DMS53 (cell line): ENCODE measurements around the gene TANK.
"Not testable (repeated sequence)": the region's sequence is repeated elsewhere in the genome, so short reads cannot be mapped to it uniquely, and the experiment has no call there.

Source experiments
- DNase-seq: peaks from one replicate; lab custom pipeline; 2025; lab: John Stamatoyannopoulos, UW

Gene TANK

DNA sequence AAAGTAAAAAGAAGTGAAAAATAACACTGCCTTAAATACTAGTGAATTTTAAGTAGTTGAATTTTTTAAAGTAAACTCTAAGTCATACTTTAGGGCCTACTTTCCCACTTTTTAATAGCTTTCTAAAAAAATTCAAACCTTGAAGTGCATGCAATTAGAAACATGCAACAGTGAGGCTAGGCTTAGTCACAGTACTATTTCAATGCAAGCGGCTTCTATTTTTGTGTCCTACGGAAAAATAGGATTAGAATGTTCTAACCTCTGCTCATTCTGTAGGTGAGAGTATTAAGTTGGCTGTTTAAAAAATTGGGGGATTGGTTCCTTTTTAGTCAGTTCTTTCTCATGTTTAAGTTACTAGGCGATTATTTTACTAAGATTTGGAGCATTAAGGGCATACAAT, 108.9 kb downstream of the TANK start:
- no peak for DNase-seq

DNA sequence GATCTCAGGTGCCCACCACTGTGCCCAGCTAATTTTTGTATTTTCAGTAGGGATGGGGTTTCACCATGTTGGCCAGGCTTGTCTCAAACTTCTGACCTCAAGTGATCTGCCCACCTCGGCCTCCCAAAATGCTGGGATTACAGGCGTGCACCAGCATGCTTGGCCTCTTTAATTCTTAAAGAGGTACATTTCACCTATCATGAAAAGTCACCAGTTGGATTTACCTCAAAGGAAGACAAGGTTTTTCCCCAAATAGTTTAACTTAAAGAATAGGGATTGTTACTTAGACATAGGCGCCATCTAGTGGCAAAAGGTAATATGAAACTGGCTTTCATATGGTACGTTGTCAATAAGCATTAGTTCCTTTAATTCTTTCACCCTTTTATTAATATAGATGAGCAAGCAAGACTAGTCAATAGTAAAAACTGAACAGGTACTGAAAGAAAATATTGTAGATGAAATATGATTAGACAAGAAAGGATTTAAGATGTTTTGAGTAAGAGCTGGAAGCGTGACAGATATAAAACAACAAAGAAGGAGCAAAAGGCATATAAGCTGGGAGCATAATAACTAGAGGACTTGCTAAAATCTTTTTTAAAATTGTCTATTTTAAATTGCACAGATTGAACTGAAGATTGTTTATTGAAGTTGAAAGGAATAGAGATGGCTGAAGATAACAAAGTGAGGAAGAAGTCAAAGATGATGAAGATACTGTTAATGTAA, 113.0 kb downstream of the TANK start:
- DNase-seq: peak; percentile 87

DNA sequence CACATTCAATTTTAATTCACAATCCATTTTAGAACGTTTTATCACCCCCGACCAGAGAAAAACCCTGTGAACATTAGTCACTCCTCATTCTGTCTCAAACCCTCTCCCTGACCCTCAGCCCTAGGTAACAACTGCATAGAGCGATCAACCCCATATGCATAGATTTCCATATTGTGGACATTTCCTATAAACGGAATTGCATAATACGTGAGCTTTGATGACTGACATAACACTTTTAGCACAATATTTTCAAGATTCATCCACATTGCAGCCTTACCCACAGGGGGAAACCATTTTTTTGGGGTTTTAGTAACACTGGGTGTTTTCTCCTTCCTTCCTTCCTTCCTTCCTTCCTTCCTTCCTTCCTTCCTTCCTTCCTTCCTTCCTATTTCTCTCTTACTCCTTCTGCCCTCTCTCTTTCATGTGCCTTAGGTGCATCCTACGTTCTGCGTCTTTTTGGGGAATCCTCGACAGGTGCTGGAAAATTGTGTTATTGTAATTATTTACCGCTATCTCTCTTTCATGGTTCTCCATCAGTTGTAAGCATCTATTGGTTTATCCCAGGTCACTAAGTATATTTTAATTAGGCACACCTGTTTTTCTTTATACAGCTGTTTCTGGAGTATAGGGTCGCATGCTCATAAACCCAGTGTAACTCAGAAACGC, 118.5 kb downstream of the TANK start:
- not testable (repeated sequence) for DNase-seq

DNA sequence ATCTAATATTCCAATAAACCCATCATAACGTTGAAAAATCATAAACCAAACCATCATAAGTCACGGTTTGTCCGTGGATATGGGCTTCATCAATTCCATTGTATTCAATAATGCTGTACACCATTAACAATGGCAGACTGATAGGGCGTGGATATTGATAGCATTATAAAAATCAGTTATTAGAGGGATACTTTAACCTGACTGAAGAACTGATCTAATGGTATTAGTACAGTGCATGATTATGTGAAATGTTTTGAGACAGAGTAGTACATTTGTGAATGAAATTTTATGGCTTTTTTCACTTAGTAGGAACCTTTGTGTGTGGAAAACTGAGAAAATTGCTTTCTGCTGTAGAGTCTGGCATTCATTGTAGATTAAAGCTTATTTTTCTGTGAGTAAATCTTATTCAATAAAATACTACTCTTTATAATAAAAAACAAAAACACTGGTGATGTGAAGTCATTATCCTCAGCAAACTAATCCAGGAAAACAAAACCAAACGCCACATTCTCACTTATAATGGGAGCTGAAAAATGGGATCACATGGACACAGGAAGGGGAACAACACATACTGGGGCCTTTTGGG, 119.1 kb downstream of the TANK start:
- DNase-seq: not testable (repeated sequence)

DNA sequence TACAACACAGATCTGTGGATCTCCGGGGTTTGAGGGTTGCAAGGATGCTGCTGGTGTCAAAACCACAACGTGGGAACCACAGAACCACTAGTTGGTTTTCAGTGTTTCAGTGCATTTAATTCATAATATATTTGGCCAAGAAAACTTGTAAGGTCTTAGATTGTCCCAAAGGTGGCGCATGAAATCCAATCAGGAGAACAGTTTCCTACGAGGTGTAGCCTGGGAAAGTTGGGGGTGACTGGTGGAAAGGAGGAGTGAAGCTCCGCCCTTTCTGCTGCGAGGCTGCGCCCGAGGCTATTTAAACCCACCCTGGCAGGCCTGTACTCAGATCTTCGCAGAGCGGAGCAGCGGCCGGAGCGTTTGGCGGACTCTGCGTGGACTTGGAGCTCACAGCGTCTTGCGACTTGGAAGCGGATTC, 120.7 kb downstream of the TANK start:
- DNase-seq: not testable (repeated sequence)

DNA sequence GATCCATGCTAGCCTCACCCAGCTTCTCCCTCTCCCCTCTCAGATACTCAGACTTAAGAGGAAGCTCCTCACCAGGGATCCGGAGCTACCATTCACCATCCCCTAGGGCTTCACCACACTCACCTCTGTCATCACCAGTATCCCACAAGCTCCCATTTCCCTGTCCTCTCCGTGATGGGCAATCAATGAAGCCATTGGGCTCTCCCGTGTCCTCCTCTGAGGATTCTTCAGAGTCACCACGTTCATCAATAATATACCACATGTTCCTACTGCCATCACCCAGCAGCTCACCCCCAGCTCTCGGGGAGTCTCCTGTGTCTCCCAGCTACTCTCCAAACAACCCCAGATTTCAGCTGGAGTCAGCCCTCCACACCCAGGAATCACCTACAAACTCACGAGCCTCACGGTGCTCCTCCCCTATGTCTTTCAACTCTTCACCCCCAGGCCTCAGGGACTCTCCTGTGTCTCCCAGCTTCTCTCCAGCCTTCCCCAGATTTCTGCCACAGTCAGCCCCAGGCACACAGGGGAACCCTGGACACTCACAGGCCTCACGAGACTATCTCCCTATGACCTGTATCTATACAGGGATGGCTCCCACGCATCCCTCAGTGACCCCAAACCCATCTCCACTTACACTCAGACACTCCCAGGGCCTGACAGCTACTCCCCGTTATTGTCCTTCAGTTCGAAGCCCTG, 121.5 kb downstream of the TANK start:
- not testable (repeated sequence) for DNase-seq

DNA sequence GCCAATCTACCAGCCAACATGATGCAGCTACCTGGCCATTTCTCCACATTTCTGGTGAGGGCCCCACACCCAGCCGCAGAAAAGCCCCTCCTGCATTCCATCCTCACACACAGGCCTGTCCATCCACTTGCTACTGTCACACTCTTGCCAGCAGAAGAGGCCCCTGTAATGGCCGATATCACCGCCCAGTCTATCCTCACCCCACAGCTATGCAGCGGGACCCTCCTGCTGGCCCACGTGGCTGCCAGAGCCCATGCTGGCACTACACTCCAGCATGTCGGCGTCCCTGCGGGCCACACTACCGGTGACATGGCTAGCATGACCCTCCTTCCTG, 122.0 kb downstream of the TANK start:
- not testable (repeated sequence) for DNase-seq

DNA sequence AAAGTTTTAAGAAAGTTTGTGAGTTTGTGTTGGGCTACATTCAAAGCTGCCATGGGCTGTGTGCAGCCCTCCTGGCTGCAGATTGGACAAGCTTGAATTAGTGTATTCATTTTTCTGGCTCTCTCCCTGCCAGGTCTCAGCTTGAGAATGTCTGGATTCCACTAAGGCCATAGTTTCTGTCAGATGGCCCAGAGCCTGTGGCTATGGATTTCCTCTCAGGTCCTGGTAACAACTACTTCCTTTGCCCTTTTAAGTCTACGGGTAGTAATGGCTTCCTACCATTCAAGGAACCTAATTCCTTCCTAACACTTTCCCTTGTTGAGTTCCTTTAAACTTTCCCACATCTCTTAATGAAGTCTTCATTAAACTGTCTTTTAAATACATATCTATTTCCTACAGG, 123.7 kb downstream of the TANK start:
- no peak for DNase-seq
